NCI-H2196 treated with DMSO at 0.1 percent for 48 hours (cell line): ENCODE data around the gene CSPG4.

Experiments
- DNase-seq: peaks from one replicate; lab custom pipeline; 2025; ENCODE audit not compliant: unreplicated experiment; lab: John Stamatoyannopoulos, UW

Gene CSPG4

DNA sequence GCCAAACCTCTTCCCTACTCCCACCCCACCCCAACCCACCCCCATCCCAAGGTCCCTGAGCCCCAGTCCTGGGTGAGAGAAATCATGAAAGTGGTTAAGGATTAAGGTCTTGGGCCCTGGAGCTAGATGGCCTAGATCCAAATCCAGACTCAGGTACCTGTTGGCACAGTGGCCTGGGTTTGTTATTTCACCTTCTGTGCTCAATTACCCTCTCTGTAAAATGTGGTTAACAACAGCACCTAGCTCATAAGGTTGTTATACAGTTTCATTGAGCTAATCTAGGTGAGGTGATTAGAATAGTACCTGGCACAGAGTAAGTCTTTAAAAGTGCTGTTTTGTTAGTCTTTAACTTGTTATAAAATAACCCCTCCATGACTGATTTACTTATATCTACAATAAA is 80.7 kb downstream of the CSPG4 start:
- no peak for DNase-seq

DNA sequence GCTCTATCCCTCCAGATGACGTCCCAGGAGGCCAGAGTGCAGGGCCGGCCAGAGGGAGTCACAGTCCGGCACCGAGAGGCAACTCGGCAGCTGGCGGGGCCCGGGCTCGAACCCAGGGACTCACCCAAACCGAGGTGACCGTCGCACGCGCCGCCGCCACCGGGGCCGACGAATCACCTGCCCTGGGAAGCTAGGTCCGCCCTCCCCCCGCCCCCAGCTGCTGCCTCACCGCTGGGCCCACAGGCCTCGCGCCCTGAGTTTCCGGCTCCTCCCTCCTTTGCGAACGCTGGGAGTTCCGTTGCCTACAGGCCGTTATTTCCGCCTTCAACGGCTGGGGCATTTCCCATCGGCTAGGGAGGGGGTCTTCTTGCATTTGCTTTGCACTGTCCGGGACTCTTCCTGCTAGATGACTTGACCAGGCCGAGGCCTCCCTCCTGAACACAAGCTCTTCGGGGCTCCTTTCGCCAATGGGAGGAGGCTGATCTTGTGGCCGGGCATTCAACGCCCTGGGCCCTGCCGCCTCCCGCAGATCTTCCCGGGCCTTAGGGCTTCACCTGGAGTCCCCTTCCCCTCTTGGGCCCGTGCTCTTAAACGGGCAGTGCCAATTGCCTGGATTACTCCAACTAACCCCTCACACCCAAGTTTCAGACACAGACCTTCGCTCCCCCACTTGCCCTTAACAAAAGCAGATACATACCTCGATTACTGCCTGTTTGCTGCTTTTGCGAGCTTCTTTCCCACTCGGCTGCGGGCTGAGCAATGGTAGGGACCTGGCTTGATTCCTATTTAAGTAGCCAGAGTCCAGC is 86.9 kb downstream of the CSPG4 start, which contains the start of gene SNUPN:
SNUPN (minus strand) TSS at position 184 of the 806 bp plus-strand sequence. CDS start 4,674 bp downstream, outside the sequence.
- peak; percentile 57 for DNase-seq
